Chondrocyte (in vitro differentiated cells): ENCODE measurements around the gene ALPP. TPM values are rescaled to one million over a fixed set of nuclear protein-coding genes. Genes with fewer than 3 reads are reported as not detected.

Experiments
- DNase-seq: peaks from one replicate; pipeline ENCODE4 v3.0.0; 2021; ENCODE audit warnings: mixed read lengths, low spot score
- H3K27ac Mint-ChIP-seq: one replicate; pipeline ENCODE4 v1.8.0; 2021; ENCODE audit warnings: mild to moderate bottlenecking, moderate library complexity, mixed read lengths; ENCODE audit not compliant: unreplicated experiment
- H3K27me3 Mint-ChIP-seq: 2 replicates; pipeline ENCODE4 v1.8.0; 2021; ENCODE audit warnings: low read depth, mixed read lengths
- H3K36me3 Mint-ChIP-seq: 2 replicates; pipeline ENCODE4 v1.8.0; 2021; ENCODE audit warnings: low read depth, mixed read lengths
- H3K4me1 Mint-ChIP-seq: 2 replicates; pipeline ENCODE4 v1.8.0; 2021; ENCODE audit warnings: low read depth, mild to moderate bottlenecking, mixed read lengths
- H3K4me3 Mint-ChIP-seq: one replicate; pipeline ENCODE4 v1.8.0; 2021; ENCODE audit warnings: mild to moderate bottlenecking, moderate library complexity, mixed read lengths; ENCODE audit not compliant: unreplicated experiment
- H3K9me3 Mint-ChIP-seq: 2 replicates; pipeline ENCODE4 v1.8.0; 2021; ENCODE audit warnings: low read depth, mixed read lengths
- total RNA-seq: library from RNA; stranded (reverse); gene quantifications from 3 replicates; pipeline ENCODE4 v1.2.1, GENCODE V29; 2021
- TF ChIP-seq, protein P1 (sequence below): fragments of 200-600 bp; sonication (generic); IDR thresholded peaks from 2 replicates; pipeline ENCODE4 v1.5.0; 2021; ENCODE audit warnings: antibody characterized with exemption, mild to moderate bottlenecking, moderate library complexity

ALPP gene
- total RNA-seq, 1 donor from 2014 or later: not detected

GRCh38 chr2:232351686-232352510 lies 26.7 kb upstream of the ALPP start:
- no peak overlapping the region for H3K27ac Mint-ChIP-seq
- H3K27me3 Mint-ChIP-seq: peaks cover 5% of the 10 kb centered on the region
- H3K4me1 Mint-ChIP-seq: no peaks in the 10 kb centered on the region
- no peak overlapping the region for H3K4me3 Mint-ChIP-seq
- TF ChIP-seq, protein P1, sequence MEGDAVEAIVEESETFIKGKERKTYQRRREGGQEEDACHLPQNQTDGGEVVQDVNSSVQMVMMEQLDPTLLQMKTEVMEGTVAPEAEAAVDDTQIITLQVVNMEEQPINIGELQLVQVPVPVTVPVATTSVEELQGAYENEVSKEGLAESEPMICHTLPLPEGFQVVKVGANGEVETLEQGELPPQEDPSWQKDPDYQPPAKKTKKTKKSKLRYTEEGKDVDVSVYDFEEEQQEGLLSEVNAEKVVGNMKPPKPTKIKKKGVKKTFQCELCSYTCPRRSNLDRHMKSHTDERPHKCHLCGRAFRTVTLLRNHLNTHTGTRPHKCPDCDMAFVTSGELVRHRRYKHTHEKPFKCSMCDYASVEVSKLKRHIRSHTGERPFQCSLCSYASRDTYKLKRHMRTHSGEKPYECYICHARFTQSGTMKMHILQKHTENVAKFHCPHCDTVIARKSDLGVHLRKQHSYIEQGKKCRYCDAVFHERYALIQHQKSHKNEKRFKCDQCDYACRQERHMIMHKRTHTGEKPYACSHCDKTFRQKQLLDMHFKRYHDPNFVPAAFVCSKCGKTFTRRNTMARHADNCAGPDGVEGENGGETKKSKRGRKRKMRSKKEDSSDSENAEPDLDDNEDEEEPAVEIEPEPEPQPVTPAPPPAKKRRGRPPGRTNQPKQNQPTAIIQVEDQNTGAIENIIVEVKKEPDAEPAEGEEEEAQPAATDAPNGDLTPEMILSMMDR: no peak
- DNase-seq: peak; percentile 91
- H3K36me3 Mint-ChIP-seq: peaks cover 2% of the 10 kb centered on the region
- H3K9me3 Mint-ChIP-seq: peaks cover 3% of the 10 kb centered on the region

- TF ChIP-seq, protein P1: no peak
- no peaks in the 10 kb centered on the region for H3K4me1 Mint-ChIP-seq
- H3K36me3 Mint-ChIP-seq: peaks cover 2% of the 10 kb centered on the region
- peak; percentile 94 for DNase-seq
- no peak overlapping the region for H3K4me3 Mint-ChIP-seq
- H3K9me3 Mint-ChIP-seq: peaks cover 5% of the 10 kb centered on the region
- H3K27ac Mint-ChIP-seq: no peak overlapping the region
- H3K27me3 Mint-ChIP-seq: peaks cover 6% of the 10 kb centered on the region
Measured at GRCh38 chr2:232352511-232353091, 25.9 kb upstream of the ALPP start.

- TF ChIP-seq, protein P1: no peak
- DNase-seq: peak; percentile 55
- H3K36me3 Mint-ChIP-seq: peaks cover 2% of the 10 kb centered on the region
- H3K27me3 Mint-ChIP-seq: peaks cover 6% of the 10 kb centered on the region
- no peaks in the 10 kb centered on the region for H3K4me1 Mint-ChIP-seq
- peaks cover 5% of the 10 kb centered on the region for H3K9me3 Mint-ChIP-seq
- H3K27ac Mint-ChIP-seq: no peak overlapping the region
- no peak overlapping the region for H3K4me3 Mint-ChIP-seq
Measured at GRCh38 chr2:232353096-232353495, 25.5 kb upstream of the ALPP start.

DNA sequence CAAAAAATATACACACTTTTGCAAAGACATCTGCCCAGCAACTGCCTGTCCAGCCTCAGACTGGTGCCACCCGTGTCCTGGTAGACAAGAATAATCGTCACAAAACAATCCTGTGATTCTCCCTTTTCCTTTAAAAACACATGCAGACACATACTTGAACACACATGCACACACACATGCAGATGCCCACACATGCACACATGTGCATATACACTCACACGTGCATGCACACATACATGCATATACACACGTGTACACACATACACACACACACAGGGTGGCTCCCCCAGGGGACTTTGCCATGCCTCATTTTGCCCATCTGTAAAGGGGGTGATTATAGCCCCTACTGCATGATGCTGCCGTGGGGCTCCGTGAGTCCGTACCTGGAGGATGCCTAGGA lies 24.9 kb upstream of the ALPP start:
- H3K9me3 Mint-ChIP-seq: peaks cover 5% of the 10 kb centered on the region
- no peak overlapping the region for H3K4me3 Mint-ChIP-seq
- peak; percentile 10 for DNase-seq
- H3K36me3 Mint-ChIP-seq: peaks cover 2% of the 10 kb centered on the region
- H3K27me3 Mint-ChIP-seq: peaks cover 9% of the 10 kb centered on the region
- TF ChIP-seq, protein P1: no peak
- no peaks in the 10 kb centered on the region for H3K4me1 Mint-ChIP-seq
- H3K27ac Mint-ChIP-seq: no peak overlapping the region

DNA sequence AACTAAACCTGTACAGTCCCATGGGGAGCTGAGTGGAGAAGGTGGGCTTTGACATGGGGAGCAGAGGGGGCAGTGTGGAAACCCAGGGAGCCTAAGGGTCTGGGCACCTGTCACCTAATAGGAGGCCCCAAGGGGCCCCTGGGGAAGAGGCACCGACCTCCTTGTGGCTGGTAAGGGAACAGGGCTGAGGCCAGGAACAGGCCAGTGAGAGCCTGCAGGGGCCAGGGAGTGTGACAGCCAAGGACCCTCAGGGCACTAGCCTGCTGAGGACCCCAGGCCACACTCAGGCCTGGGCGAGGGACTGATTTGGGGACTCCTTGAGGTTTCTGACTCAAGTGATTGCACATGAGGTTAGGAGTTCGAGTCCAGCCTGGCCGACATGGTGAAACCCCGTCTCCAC lies 24.5 kb upstream of the ALPP start:
- H3K27me3 Mint-ChIP-seq: peaks cover 9% of the 10 kb centered on the region
- peaks cover 2% of the 10 kb centered on the region for H3K36me3 Mint-ChIP-seq
- no peaks in the 10 kb centered on the region for H3K4me1 Mint-ChIP-seq
- TF ChIP-seq, protein P1: no peak
- H3K9me3 Mint-ChIP-seq: peaks cover 5% of the 10 kb centered on the region
- peak; percentile 64 for DNase-seq
- H3K4me3 Mint-ChIP-seq: no peak overlapping the region
- no peak overlapping the region for H3K27ac Mint-ChIP-seq
